ENCODE measurements around the gene DROSHA.

Gene DROSHA

GRCh38 chr5:31415960-31416359, 115.9 kb downstream of the DROSHA start:
- peaks cover 23% of the 10 kb centered on the region for H3K36me3 ChIP-seq (replicated peaks)
- no peak overlapping the region for H3K27ac ChIP-seq
- in situ Hi-C loops (cut with HindIII; ENCODE audit: low pct_ligation_motif_present, low sequenced_read_pairs): no loop called here
- no peak for TF ChIP-seq CTCF (IDR thresholded peaks at IDR 0.05; ENCODE audit: low read depth, low read length, missing control alignments)
- no peak for DNase-seq
- H3K27me3 ChIP-seq (replicated peaks): no peaks in the 10 kb centered on the region
- no peak overlapping the region for H3K4me3 ChIP-seq (ENCODE audit: low read depth, low read length)

GRCh38 chr5:31415009-31415923, 116.6 kb downstream of the DROSHA start:
- Histone ChIP-seq H3K27me3 (replicated peaks) (no peaks in the 10 kb centered on the region), H3K4me3 (ENCODE audit: low read depth, low read length) (no peak overlapping the region), H3K27ac (no peak overlapping the region), H3K36me3 (replicated peaks) (peaks cover 22% of the 10 kb centered on the region)
- no peak for TF ChIP-seq CTCF (IDR thresholded peaks at IDR 0.05; ENCODE audit: low read depth, low read length, missing control alignments)
- in situ Hi-C loops (cut with HindIII; ENCODE audit: low pct_ligation_motif_present, low sequenced_read_pairs): no loop called here
- no peak for DNase-seq

- Histone ChIP-seq H3K4me3 (ENCODE audit: low read depth, low read length) (no peak overlapping the region), H3K27me3 (replicated peaks) (no peaks in the 10 kb centered on the region), H3K36me3 (replicated peaks) (peaks cover 15% of the 10 kb centered on the region), H3K27ac (no peak overlapping the region)
- in situ Hi-C loops (cut with HindIII; ENCODE audit: low pct_ligation_motif_present, low sequenced_read_pairs): no loop called here
- DNase-seq: no peak
- TF ChIP-seq CTCF (IDR thresholded peaks at IDR 0.05; ENCODE audit: low read depth, low read length, missing control alignments): no peak
Measured at GRCh38 chr5:31413030-31413812, 118.7 kb downstream of the DROSHA start.

GRCh38 chr5:31412324-31412723, 119.6 kb downstream of the DROSHA start:
- no peak overlapping the region for H3K27ac ChIP-seq
- H3K36me3 ChIP-seq (replicated peaks): peaks cover 11% of the 10 kb centered on the region
- no peak for DNase-seq
- in situ Hi-C loops (cut with HindIII; ENCODE audit: low pct_ligation_motif_present, low sequenced_read_pairs): no loop called here
- no peaks in the 10 kb centered on the region for H3K27me3 ChIP-seq (replicated peaks)
- H3K4me3 ChIP-seq (ENCODE audit: low read depth, low read length): no peak overlapping the region
- no peak for TF ChIP-seq CTCF (IDR thresholded peaks at IDR 0.05; ENCODE audit: low read depth, low read length, missing control alignments)

- in situ Hi-C loops (cut with HindIII; ENCODE audit: low pct_ligation_motif_present, low sequenced_read_pairs): no loop called here
- no peak overlapping the region for H3K27ac ChIP-seq
- DNase-seq: no peak
- H3K36me3 ChIP-seq (replicated peaks): peaks cover 19% of the 10 kb centered on the region
- no peaks in the 10 kb centered on the region for H3K27me3 ChIP-seq (replicated peaks)
- no peak overlapping the region for H3K4me3 ChIP-seq (ENCODE audit: low read depth, low read length)
- no peak for TF ChIP-seq CTCF (IDR thresholded peaks at IDR 0.05; ENCODE audit: low read depth, low read length, missing control alignments)
Measured at GRCh38 chr5:31410089-31410488, 121.8 kb downstream of the DROSHA start.

Data from brain microvascular endothelial cell (primary cell).